Hematopoietic multipotent progenitor cell (in vitro differentiated cells): ENCODE data around the gene PDIA4. TPM values are rescaled to one million over a fixed set of nuclear protein-coding genes. Genes with fewer than 3 reads are reported as not detected.
A peak's percentile ranks its signal among the peaks of the same experiment; 100 is the strongest.
"Not testable (repeated sequence)": the region's sequence is repeated elsewhere in the genome, so short reads cannot be mapped to it uniquely, and the experiment has no call there.

ENCODE experiments used
- DNase-seq, 3 donors: peaks; one replicate each; pipeline ENCODE4 v3.0.0-alpha.2; 2011 to 2015; ENCODE audit warnings: low read depth in 2 of 3, low spot score in 2 of 3
- total RNA-seq: library from RNA; depleted of rRNA; stranded (reverse); fragments of >200 nt; gene quantifications from one replicate; pipeline ENCODE4 v1.2.3, GENCODE V29; 2012

PDIA4 gene
- 47.4 TPM for total RNA-seq

GRCh38 chr7:149028346-149029109 lies at the start of gene PDIA4:
Gene PDIA4 (minus strand): TSS chr7:149028505. CDS start chr7:149028408, 97 bp downstream.
- peak; percentile 94 to 99 (median 99) for DNase-seq

GRCh38 chr7:149077594-149077993 lies 49.3 kb upstream of the PDIA4 start:
- DNase-seq: no peak

- no peak for DNase-seq
Observed at GRCh38 chr7:149075286-149075685, 47.0 kb upstream of the PDIA4 start.

DNA sequence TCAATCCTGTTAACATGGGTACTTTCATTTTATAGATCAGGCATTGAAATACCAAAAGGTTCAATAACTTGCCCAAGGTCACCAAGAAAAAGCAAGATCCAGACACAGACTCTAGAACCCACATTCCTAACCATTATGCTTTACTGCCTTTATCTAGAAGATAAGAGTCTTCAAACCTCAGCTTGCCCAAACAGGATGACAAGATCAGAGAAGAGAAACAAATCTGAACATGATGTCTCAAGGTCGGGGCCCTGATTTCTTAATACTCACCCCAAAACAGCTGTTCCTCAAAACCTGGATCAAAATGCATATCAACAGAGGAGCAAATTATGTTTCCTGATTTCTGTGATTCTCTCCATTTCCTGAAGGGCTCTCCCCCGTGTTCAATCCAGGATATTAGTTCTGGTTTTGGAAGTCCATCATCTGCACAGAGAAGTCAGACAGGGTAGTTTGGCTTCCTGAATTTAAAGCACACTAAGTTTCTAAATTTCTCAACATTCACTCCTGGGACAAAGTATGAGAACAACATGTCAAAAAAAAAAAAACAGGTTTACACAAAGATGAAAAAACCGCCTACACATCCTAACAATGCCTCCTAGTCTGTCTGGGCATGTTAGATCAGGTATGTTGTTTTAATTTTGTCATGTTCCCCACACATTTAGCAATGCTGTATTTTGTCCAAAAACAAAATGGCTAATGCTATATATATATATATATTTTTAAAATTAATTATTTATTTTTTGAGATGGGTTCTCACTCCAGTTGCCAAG lies 46.0 kb upstream of the PDIA4 start:
- no peak for DNase-seq

DNA sequence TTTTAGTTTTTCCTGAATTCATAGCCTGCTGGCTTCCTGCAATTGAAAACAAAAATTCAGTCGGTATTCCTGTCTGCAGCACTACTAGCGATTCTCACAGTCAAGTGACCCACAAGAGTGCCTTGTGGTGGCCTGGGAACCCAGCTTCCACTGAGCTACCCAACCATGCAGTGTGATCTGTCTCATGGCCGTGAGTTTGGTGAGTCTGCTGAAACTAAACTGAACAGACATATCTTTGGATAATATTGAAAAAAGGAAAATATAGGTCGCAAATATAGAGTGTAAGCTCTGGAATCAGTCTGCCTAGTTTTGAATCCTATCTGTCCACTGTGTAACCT lies 44.1 kb upstream of the PDIA4 start:
- DNase-seq: no peak

DNA sequence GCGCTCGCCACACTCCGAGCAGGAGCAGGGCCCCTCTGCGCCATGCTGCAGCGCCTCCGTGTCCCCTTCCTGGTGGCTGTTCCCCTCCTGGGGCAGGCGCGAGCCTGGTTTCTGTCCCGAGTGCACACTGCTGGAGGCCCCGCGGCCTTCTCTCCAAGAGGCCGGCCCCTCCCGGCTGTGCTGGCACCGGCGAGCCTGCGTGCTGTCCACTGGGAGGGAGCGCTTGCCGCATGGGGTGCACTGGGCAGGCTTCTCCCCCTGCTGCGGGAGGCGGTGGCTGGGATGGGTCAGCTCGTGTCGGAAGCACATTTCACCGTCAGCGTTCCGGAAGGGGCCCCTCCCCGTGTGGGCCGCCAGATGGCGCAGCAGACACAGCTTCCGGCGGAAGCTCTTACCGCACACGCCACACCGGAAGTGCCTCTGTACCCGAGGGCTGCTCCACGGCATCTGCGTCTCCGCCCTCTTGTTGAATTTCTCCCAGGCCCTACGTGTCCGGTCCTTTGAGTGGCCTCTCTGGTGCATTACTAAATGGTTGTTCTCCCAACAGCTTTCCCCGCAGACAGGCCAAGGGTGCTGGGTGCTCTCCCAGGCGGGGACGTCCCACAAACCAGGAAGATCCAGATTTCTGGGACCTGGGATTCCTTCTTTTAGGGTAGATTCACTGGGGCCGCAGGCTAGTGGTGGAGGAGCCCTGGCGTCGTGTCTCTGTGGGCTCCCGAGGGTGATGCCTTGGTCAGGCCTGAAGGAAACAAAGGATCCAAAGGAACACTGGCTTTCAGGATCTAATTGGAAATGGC lies 43.5 kb upstream of the PDIA4 start:
- DNase-seq: peak; percentile 9 to 61 (median 40)

GRCh38 chr7:149071182-149071635 lies 42.9 kb upstream of the PDIA4 start:
- DNase-seq: no peak

DNA sequence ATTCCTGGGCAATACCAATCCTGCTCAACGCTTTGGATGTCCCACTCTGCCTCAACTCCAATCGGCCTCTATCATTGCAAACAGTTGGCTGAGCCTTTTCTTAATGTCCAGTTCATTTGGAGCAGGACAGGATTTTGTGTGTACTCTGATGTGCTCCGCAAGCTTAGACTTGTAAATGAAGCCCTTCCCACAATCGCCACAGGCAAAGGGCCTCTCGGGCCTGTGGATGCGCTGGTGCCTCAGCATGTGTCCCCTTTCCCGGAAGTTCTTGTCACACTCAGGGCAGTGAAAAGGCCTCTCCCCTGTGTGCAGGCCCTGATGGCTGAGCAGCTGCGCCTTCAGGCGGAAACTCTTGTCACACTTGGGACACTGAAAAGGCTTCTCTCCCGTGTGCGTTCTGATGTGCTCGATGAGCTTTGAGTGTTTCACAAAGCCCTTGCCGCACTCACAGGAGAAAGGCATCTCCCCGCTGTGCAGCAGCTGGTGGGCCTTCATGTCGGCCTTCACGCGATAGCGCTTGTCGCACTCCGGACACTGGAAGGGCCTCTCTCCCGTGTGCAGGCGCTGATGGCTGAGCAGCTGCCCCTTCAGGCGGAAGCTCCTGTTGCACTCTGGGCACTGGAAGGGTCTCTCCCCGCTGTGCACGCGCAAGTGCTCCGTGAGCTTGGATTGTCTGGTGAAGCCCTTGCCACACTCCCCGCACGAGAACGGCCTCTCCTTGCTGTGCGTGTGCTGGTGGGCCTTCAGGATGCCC lies 42.2 kb upstream of the PDIA4 start:
- DNase-seq: no peak

DNA sequence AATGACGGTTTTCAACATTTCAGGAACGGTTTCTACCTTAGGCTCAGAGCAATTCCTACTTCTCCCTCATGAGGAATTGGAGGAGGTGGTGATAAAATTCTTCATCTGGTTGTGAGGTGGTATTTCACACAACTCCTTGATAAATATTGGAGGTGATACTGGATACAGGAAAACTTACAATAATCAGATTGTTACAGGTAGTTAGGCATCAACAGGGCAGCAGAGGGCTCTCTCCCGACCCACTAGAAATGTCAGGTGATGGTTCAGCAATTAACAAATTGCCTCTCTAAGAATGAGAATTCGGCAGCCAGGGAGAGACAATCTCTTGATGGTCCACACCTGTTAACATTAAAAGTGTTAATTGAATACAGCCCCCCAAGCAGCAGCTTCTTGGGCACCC lies 39.6 kb upstream of the PDIA4 start:
- peak in 1 of 3 donors; percentile 28 for DNase-seq

- no peak for DNase-seq
Observed at GRCh38 chr7:149063476-149063875, 35.2 kb upstream of the PDIA4 start.

GRCh38 chr7:149062217-149062899 lies 34.1 kb upstream of the PDIA4 start:
- DNase-seq: not testable (repeated sequence)

- no peak for DNase-seq
Observed at GRCh38 chr7:149060156-149060555, 31.9 kb upstream of the PDIA4 start.

DNA sequence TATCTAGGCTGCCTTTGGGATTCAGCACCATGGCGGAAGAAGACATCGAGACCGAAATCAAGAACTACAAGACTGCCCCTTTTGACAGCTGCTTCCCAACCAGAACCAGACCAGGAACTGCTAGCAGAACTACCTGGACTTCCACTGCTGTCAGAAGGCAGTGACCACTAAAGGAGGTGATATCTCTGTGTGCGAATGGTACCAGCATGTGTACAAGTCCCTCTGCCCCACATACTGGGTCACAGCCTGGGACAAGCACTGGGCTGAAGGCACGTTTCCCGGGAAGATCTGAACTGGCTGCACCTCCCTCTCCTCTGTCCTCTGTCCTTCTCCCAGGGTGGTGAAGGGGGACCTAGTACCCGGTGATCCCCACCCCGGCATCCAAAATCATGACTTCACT lies 25.6 kb upstream of the PDIA4 start:
- no peak for DNase-seq

DNA sequence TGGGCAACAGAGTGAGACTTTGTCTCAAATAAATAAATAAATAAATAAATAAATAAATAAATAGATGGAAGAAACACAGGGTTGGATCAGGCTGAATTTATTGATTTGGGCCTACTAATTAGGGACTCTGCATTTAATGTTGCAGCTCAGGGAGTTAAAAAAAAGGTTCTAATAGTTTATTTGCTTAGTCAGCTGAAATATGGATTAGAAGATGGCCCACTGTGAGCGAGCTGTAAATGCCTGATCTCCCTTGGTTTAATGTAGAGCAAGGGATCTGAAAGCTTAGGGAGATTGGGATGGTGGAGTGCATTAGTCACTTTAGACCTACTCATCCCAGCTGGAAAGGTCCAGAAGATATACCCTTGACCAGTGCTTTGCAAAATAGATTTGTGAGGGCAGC lies 25.1 kb upstream of the PDIA4 start:
- DNase-seq: no peak

- DNase-seq: no peak
Observed at GRCh38 chr7:149050941-149051340, 22.6 kb upstream of the PDIA4 start.

- no peak for DNase-seq
Observed at GRCh38 chr7:149048805-149049204, 20.5 kb upstream of the PDIA4 start.

DNA sequence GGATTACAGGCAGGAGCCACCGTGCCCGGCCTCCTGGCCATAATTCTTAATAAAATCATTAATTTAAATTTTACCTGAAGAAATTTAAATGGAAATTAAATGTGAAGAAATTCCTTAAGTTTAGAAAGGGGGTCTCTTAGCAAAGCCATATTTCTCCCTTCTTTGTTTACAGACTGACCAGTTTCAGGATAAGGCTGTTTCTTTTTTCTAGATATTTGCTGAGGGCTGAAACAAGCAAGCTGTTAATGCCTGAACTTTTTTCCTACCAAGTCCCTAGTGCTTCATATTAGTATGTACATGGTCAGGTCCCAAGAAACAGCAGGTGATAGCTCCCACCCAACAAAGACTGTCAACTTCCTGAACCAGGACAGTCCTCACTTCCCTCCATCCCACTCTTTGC lies 18.1 kb upstream of the PDIA4 start:
- no peak for DNase-seq

DNA sequence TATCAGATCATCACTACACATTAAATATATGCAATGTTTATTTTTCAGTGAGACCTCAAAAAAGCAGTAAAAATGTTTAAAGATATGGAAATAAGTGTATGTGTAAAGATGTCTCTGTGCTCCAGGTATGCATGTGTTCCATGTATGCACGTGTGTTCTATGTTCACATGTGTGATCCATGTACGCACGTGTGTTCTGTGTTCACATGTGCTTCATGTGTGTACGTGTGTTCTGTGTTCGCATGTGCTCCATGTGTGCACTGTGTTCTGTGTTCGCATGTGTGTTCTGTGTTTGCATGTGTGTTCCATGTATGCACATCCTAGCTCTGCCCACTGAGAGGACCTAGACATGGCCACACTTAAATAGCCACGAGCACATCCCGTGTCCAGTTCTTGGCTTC lies 15.6 kb upstream of the PDIA4 start:
- DNase-seq: no peak

DNA sequence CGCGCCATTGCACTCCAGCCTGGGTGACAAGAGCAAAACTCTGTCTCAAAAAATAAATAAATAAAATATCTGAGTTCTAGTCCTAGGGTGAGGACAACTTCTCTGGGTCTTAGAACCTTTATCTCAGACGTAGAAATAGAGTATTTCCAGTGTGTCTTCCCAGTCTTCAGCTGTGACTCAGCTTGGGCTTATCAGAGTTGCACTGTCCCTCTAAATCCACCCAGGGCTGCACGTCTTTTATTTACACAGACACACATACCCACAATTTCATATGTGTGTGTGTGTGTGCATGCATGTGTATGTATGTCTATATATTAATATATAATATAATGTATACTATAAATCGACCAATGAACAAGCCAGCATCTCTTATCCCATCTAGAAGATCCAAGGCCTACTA lies 13.0 kb upstream of the PDIA4 start:
- no peak for DNase-seq

DNA sequence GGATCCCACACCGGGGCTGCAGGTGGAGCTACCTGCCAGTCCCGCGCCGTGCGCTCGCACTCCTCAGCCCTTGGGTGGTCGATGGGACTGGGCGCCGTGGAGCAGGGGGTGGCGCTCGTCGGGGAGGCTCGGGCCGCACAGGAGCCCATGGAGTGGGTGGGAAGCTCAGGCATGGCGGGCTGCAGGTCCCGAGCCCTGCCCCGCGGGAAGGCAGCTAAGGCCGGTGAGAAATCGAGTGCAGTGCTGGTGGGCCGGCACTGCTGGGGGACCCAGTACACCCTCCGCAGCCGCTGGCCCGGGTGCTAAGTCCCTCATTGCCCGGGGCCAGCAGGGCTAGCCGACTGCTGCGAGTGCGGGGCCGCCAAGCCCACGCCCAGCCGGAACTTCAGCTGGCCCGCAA lies 10.3 kb upstream of the PDIA4 start:
- not testable (repeated sequence) for DNase-seq
